HEK293 (cell line): ENCODE data around the gene RFXAP.

Experiments
- BCL11A ChIP-seq: fragments of 450-650 bp; formaldehyde crosslinking; IDR thresholded peaks from 2 replicates; pipeline ENCODE4 v1.5.1; 2016; ENCODE audit warnings: low read depth, missing biosample characterization, missing genetic modification characterization
- SCRT1 ChIP-seq: fragments of 450-650 bp; formaldehyde crosslinking; IDR thresholded peaks from 2 replicates; pipeline ENCODE4 v1.5.1; 2016; ENCODE audit warnings: missing biosample characterization, missing genetic modification characterization, borderline replicate concordance
- ZNF133 ChIP-seq: fragments of 450-650 bp; formaldehyde crosslinking; IDR thresholded peaks from 2 replicates; pipeline ENCODE4 v1.5.1; 2016; ENCODE audit warnings: missing biosample characterization, missing genetic modification characterization
- ZNF549 ChIP-seq: fragments of 450-650 bp; IDR thresholded peaks from 2 replicates; pipeline ENCODE4 v1.5.1; 2018; ENCODE audit warnings: missing biosample characterization, missing genetic modification characterization, mild to moderate bottlenecking, inconsistent platforms, moderate library complexity
- ZNF768 ChIP-seq: fragments of 450-650 bp; formaldehyde crosslinking; IDR thresholded peaks from 2 replicates; pipeline ENCODE4 v1.5.1; 2018; ENCODE audit warnings: missing biosample characterization, mild to moderate bottlenecking, missing genetic modification characterization
- TF ChIP-seq, protein P1 (sequence below): sonication (generic); formaldehyde crosslinking; IDR thresholded peaks from 2 replicates; pipeline ENCODE4 v1.8.1; 2022; ENCODE audit warnings: mild to moderate bottlenecking, moderate library complexity, missing genetic modification reagents
- TF ChIP-seq, protein P2 (sequence below): fragments of 450-650 bp; formaldehyde crosslinking; IDR thresholded peaks from 2 replicates; pipeline ENCODE4 v1.5.1; 2016; ENCODE audit warnings: missing biosample characterization, missing genetic modification characterization, borderline replicate concordance
- TF ChIP-seq, protein P3 (sequence below): fragments of 450-650 bp; formaldehyde crosslinking; IDR thresholded peaks from 2 replicates; pipeline ENCODE4 v1.5.1; 2016; ENCODE audit warnings: missing biosample characterization, missing genetic modification characterization
- TF ChIP-seq, protein P4 (sequence below): fragments of 450-650 bp; formaldehyde crosslinking; IDR thresholded peaks from 2 replicates; pipeline ENCODE4 v1.5.1; 2016; ENCODE audit warnings: missing biosample characterization, missing genetic modification characterization, low read depth

DNA sequence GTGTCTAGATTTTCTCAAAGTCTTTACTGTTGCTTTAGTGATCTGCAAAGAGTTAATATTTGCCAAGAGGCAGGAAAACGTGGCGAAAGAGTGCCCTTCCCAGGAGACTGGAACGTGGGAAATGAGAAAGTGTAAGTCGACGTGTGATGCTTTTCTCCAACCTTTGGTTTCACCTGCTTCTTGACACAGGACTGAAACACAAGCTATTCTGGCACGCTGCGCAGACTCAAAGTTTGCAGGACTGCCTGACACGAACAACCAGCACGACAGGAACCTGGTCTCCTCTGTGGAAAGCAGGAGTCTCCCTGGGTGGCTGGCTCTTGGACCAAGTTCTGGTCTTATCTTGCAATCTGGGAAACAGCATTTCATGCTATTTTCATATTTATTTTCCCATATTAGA is 28.6 kb downstream of the RFXAP start:
- TF ChIP-seq BCL11A (tag by site-specific recombination) (no peak), ZNF768 (tag by site-specific recombination) (no peak), ZNF133 (tag by site-specific recombination) (no peak), ZNF549 (tag by site-specific recombination) (no peak), SCRT1 (tag by site-specific recombination) (no peak)
- TF ChIP-seq, protein P1, sequence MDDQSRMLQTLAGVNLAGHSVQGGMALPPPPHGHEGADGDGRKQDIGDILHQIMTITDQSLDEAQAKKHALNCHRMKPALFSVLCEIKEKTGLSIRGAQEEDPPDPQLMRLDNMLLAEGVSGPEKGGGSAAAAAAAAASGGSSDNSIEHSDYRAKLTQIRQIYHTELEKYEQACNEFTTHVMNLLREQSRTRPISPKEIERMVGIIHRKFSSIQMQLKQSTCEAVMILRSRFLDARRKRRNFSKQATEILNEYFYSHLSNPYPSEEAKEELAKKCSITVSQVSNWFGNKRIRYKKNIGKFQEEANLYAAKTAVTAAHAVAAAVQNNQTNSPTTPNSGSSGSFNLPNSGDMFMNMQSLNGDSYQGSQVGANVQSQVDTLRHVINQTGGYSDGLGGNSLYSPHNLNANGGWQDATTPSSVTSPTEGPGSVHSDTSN (CRISPR knock-in tag), result no peak
- TF ChIP-seq, protein P2, sequence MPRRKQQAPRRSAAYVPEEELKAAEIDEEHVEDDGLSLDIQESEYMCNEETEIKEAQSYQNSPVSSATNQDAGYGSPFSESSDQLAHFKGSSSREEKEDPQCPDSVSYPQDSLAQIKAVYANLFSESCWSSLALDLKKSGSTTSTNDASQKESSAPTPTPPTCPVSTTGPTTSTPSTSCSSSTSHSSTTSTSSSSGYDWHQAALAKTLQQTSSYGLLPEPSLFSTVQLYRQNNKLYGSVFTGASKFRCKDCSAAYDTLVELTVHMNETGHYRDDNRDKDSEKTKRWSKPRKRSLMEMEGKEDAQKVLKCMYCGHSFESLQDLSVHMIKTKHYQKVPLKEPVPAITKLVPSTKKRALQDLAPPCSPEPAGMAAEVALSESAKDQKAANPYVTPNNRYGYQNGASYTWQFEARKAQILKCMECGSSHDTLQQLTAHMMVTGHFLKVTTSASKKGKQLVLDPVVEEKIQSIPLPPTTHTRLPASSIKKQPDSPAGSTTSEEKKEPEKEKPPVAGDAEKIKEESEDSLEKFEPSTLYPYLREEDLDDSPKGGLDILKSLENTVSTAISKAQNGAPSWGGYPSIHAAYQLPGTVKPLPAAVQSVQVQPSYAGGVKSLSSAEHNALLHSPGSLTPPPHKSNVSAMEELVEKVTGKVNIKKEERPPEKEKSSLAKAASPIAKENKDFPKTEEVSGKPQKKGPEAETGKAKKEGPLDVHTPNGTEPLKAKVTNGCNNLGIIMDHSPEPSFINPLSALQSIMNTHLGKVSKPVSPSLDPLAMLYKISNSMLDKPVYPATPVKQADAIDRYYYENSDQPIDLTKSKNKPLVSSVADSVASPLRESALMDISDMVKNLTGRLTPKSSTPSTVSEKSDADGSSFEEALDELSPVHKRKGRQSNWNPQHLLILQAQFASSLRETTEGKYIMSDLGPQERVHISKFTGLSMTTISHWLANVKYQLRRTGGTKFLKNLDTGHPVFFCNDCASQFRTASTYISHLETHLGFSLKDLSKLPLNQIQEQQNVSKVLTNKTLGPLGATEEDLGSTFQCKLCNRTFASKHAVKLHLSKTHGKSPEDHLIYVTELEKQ (tag by site-specific recombination), result no peak
- TF ChIP-seq, protein P3, sequence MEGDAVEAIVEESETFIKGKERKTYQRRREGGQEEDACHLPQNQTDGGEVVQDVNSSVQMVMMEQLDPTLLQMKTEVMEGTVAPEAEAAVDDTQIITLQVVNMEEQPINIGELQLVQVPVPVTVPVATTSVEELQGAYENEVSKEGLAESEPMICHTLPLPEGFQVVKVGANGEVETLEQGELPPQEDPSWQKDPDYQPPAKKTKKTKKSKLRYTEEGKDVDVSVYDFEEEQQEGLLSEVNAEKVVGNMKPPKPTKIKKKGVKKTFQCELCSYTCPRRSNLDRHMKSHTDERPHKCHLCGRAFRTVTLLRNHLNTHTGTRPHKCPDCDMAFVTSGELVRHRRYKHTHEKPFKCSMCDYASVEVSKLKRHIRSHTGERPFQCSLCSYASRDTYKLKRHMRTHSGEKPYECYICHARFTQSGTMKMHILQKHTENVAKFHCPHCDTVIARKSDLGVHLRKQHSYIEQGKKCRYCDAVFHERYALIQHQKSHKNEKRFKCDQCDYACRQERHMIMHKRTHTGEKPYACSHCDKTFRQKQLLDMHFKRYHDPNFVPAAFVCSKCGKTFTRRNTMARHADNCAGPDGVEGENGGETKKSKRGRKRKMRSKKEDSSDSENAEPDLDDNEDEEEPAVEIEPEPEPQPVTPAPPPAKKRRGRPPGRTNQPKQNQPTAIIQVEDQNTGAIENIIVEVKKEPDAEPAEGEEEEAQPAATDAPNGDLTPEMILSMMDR (tag by site-specific recombination), result no peak
- TF ChIP-seq, protein P4, sequence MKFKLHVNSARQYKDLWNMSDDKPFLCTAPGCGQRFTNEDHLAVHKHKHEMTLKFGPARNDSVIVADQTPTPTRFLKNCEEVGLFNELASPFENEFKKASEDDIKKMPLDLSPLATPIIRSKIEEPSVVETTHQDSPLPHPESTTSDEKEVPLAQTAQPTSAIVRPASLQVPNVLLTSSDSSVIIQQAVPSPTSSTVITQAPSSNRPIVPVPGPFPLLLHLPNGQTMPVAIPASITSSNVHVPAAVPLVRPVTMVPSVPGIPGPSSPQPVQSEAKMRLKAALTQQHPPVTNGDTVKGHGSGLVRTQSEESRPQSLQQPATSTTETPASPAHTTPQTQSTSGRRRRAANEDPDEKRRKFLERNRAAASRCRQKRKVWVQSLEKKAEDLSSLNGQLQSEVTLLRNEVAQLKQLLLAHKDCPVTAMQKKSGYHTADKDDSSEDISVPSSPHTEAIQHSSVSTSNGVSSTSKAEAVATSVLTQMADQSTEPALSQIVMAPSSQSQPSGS (tag by site-specific recombination), result no peak
